HepG2 (cell line): ENCODE results near the gene STON1. TPM values are rescaled to one million over a fixed set of nuclear protein-coding genes. Genes with fewer than 3 reads are reported as not detected.

Experiments
- ATAC-seq: fragments of 200-7000 bp; cut with Tn5 transposase; 3 replicates; pipeline ENCODE4 v1.9.1; 2020; ENCODE audit warnings: mild to moderate bottlenecking, moderate library complexity
- BruUV-seq: library from RNA; stranded (reverse); fragments of 400-500 nt; replicated peaks from 2 replicates; lab custom pipeline; 2021; lab: Mats Ljungman, UMichigan
- CTCF ChIA-PET: fragments of 300-600 bp; formaldehyde crosslinking; extraction: SDS; loops from one replicate; lab custom pipeline; 2021; ENCODE audit warnings: low total read pairs, inconsistent platforms, low intra/inter-chr PET ratio; lab: Yijun Ruan, JAX
- POLR2A ChIA-PET: fragments of 350-600 bp; sonication (Branson Sonifier 250); formaldehyde crosslinking; loops from one replicate; lab custom pipeline; 2020; ENCODE audit warnings: antibody characterized with exemption, inconsistent platforms; lab: Yijun Ruan, JAX
- DNase-seq: peaks from one replicate; pipeline ENCODE4 v3.0.0-alpha.2; 2015; ENCODE audit warnings: low spot score
- FAIRE-seq: peaks from 3 replicates; lab custom pipeline; 2011; peaks lifted over from hg19 to GRCh38; lab: Jason Lieb, UNC
- H2AFZ ChIP-seq: one replicate; pipeline ENCODE4 v1.6.1; 2011; ENCODE audit warnings: low read length, inconsistent platforms
- H3K27ac ChIP-seq: fragments of 300-600 bp; 3 replicates; pipeline ENCODE4 v1.8.0; 2011; ENCODE audit warnings: mixed run types, mild to moderate bottlenecking, mixed read lengths, low read length, inconsistent platforms; ENCODE audit not compliant: insufficient read depth; ENCODE audit errors: extremely low read length
- H3K27me3 ChIP-seq, 2 experiments: fragments of 200-600 bp in 1 of 2; 2 replicates in 1 of 2; 3 replicates in 1 of 2; pipeline versions ENCODE4 v1.6.0 to v1.8.0; 2011; ENCODE audit warnings: low read length in 2 of 2, mild to moderate bottlenecking in 2 of 2, moderate library complexity in 2 of 2, inconsistent platforms in 1 of 2; ENCODE audit not compliant: insufficient read depth in 2 of 2, control insufficient read depth in 1 of 2
- H3K36me3 ChIP-seq, 2 experiments: fragments of 200-600 bp in 1 of 2; replicated peaks in 1 of 2; 2 replicates in 1 of 2; 3 replicates in 1 of 2; pipeline versions ENCODE4 v1.5.1 to v1.8.0; 2011; ENCODE audit warnings: low read length in 2 of 2, inconsistent platforms in 1 of 2; ENCODE audit not compliant: insufficient read depth in 2 of 2, control insufficient read depth in 1 of 2
- H3K4me1 ChIP-seq: 2 replicates; pipeline ENCODE4 v1.5.1; 2012; ENCODE audit warnings: low read length, inconsistent platforms; ENCODE audit not compliant: insufficient read depth
- H3K4me2 ChIP-seq: 2 replicates; pipeline ENCODE4 v1.6.0; 2011; ENCODE audit warnings: low read depth, low read length, inconsistent platforms
- H3K4me3 ChIP-seq, 3 experiments: fragments of 200-600 bp in 1 of 3; sonication (generic), shearing (Covaris generic) in 1 of 3; replicated peaks in 1 of 3; 2 replicates each; pipeline ENCODE4 v1.5.1; 2011 to 2016; ENCODE audit warnings: low read length in 3 of 3, inconsistent platforms in 2 of 3, low read depth in 2 of 3, mild to moderate bottlenecking in 2 of 3, control low read depth in 1 of 3, mixed read lengths in 1 of 3; ENCODE audit not compliant: insufficient read depth in 1 of 3
- H3K79me2 ChIP-seq: one replicate; pipeline ENCODE4 v1.6.1; 2011; ENCODE audit warnings: low read length, inconsistent platforms; ENCODE audit not compliant: insufficient read depth
- H3K9ac ChIP-seq: 2 replicates; pipeline ENCODE4 v1.6.0; 2011; ENCODE audit warnings: mild to moderate bottlenecking, low read depth, low read length, inconsistent platforms; ENCODE audit not compliant: insufficient read depth
- H3K9me3 ChIP-seq: 2 replicates; pipeline ENCODE4 v1.5.1; 2012; ENCODE audit warnings: mild to moderate bottlenecking, low read length
- H4K20me1 ChIP-seq: 2 replicates; pipeline ENCODE4 v1.6.0; 2011; ENCODE audit warnings: inconsistent platforms, mild to moderate bottlenecking, low read length, moderate library complexity; ENCODE audit not compliant: insufficient read depth
- AGO2 ChIP-seq: fragments of 200-400 bp; formaldehyde crosslinking; optimal IDR thresholded peaks from 2 replicates; pipeline ENCODE3; 2017; ENCODE audit warnings: mild to moderate bottlenecking, low read depth, low read length, moderate library complexity
- EHMT2 ChIP-seq: fragments of 200-600 bp; sonication (generic); IDR thresholded peaks from 2 replicates; pipeline ENCODE4 v1.7.0; 2017; ENCODE audit warnings: antibody characterized with exemption, low read depth, low read length, borderline replicate concordance
- KDM6A ChIP-seq: IDR thresholded peaks from 2 replicates; pipeline ENCODE4 v1.6.1; 2016; ENCODE audit warnings: low read depth
- MTF2 ChIP-seq: sonication (generic); formaldehyde crosslinking; IDR thresholded peaks from 2 replicates; pipeline ENCODE4 v1.5.0; 2020; ENCODE audit warnings: missing genetic modification reagents, borderline replicate concordance
- TCF7 ChIP-seq: sonication (generic); IDR thresholded peaks from 2 replicates; pipeline ENCODE4 v1.6.1; 2016; ENCODE audit warnings: antibody characterized with exemption, low read depth
- ZBED4 ChIP-seq: sonication (generic); formaldehyde crosslinking; IDR thresholded peaks from 2 replicates; pipeline ENCODE4 v1.4.0; 2020; ENCODE audit warnings: missing genetic modification reagents, borderline replicate concordance
- ZFP36L2 ChIP-seq: sonication (generic); formaldehyde crosslinking; IDR thresholded peaks from 2 replicates; pipeline ENCODE4 v1.4.0; 2020; ENCODE audit warnings: missing genetic modification reagents
- ZFP62 ChIP-seq: sonication (generic); formaldehyde crosslinking; IDR thresholded peaks from 2 replicates; pipeline ENCODE4 v1.4.0; 2020; ENCODE audit warnings: missing genetic modification reagents
- ZNF496 ChIP-seq: sonication (generic); formaldehyde crosslinking; IDR thresholded peaks from 2 replicates; pipeline ENCODE4 v1.8.1; 2023; ENCODE audit warnings: mild to moderate bottlenecking, moderate library complexity, missing genetic modification reagents; ENCODE audit not compliant: insufficient replicate concordance
- ZNF878 ChIP-seq: sonication (generic); formaldehyde crosslinking; IDR thresholded peaks from 2 replicates; pipeline ENCODE4 v1.8.1; 2023; ENCODE audit warnings: mild to moderate bottlenecking, missing genetic modification reagents, moderate library complexity
- WGBS: methylation state at CpG from one replicate; pipeline ENCODE4 v1.1.6; 2017; ENCODE audit warnings: low lambda C conversion rate; 5-methylcytosine and 5-hydroxymethylcytosine counted together
- in situ Hi-C: cut with HindIII; loops from 2 replicates; pipeline ENCODE4 v1.10.0; 2017; ENCODE audit warnings: low pct_unique_long_range_greater_than_20kb; ENCODE audit not compliant: extremely low pct_ligation_motif_present
- intact Hi-C: fragments of 100-400 bp; cut with micrococcal nuclease; formaldehyde crosslinking; loops from one replicate; pipeline ENCODE4 v1.10.0; 2022; ENCODE audit not compliant: unreplicated experiment
- polyA plus RNA-seq, 8 experiments: library from polyadenylated mRNA; depleted of rRNA in 3 of 8; stranded (reverse) in 7 of 8; unstranded in 1 of 8; fragments of >200 nt; fragmentation: Illumina TruSeq in 4 of 8; extraction: Trizol in 4 of 8; gene quantifications; 2 replicates each; pipeline versions ENCODE4 v1.2.1 to v1.2.3, GENCODE V29; 2011 to 2016; ENCODE audit warnings: low read depth in 4 of 8, missing spikeins in 1 of 8, mixed read lengths in 1 of 8; ENCODE audit not compliant: insufficient read depth in 1 of 8
- total RNA-seq, 5 experiments: library from RNA; depleted of rRNA; stranded (reverse); fragments of >200 nt; fragmentation: Illumina TruSeq; extraction: Trizol; gene quantifications; 2 replicates each; pipeline ENCODE4 v1.2.3, GENCODE V29; 2016; ENCODE audit warnings: low read depth in 1 of 5
- TF ChIP-seq, protein P1 (sequence below): IDR thresholded peaks from 2 replicates; pipeline ENCODE4 v1.6.1; 2016; ENCODE audit warnings: missing genetic modification reagents, missing compliant biosample characterization

The STON1 gene
- total and polyA plus RNA-seq, 2 of the 13 experiments (the other 11 are each of a cell fraction or from before 2014, with no cell fraction given) = 0.09 to 0.28 TPM

DNA sequence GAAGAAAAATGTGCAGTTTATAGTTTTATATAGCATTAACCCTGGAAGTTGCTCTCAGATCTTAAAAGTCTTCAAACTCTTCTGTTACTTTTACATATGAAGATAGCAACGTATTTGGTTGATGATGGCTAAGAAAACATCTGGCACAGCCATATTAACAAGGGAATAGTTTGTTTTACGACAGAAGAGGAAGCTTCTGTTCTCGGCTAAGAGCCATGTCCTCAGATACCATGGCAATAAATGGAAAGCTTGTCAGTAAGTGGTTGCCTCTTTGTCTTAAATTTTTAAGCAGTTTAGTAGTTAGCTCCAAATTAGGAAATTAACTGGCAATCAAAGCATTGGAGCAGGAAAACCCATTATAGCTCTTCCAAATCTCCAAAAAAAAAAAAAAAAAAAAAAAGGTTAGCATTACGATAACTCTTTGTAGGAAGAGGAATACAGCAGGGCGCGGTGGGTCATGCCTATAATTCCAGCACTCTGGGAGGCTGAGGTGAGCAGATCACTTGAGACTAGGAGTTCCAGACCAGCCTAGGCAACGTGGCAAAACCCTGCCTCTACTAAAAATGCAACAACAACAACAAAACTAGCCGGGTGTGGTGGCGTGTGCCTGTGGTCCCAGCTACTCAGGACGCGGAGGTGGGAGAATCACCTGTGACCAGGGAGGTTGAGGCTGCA lies 4.5 kb upstream of the STON1 start:
- H3K9ac ChIP-seq = no peak overlapping the region
- 88% methylated on average over 11 of the region's 11 CpGs for WGBS
- no peak overlapping the region for H2AFZ ChIP-seq
- 0 out of 5 replicates have a peak, but pooled peaks cover 0 to 2% of the 10 kb centered on the region in 2 experiments for H3K36me3 ChIP-seq
- no peak overlapping the region for H3K4me3 ChIP-seq
- 0 out of 2 replicates have a peak, but pooled peaks cover under 1% of the 10 kb centered on the region for H3K4me1 ChIP-seq
- H3K27me3 ChIP-seq = peaks cover 0 to under 1% of the 10 kb centered on the region in 2 experiments; a peak in 1 of 5 replicates
- no peaks in the 10 kb centered on the region for H4K20me1 ChIP-seq
- H3K27ac ChIP-seq = no peak overlapping the region
- no TSS peak for BruUV-seq
- no peak overlapping the region for H3K4me2 ChIP-seq
- FAIRE-seq (no peak), ATAC-seq (no peak), DNase-seq (no peak)
- no peaks in the 10 kb centered on the region for H3K79me2 ChIP-seq
- H3K9me3 ChIP-seq = no peaks in the 10 kb centered on the region
- CTCF ChIA-PET = no interaction called here
- no peak for TF ChIP-seq ZFP36L2
- in situ Hi-C loops (no loop called here), intact Hi-C loops (no loop called here)
- POLR2A ChIA-PET = interaction anchor here (0.9 kb wide), 1 partner anchor 74 kb away, joined by 3 read pairs; no protein-coding TSS in a partner anchor

DNA sequence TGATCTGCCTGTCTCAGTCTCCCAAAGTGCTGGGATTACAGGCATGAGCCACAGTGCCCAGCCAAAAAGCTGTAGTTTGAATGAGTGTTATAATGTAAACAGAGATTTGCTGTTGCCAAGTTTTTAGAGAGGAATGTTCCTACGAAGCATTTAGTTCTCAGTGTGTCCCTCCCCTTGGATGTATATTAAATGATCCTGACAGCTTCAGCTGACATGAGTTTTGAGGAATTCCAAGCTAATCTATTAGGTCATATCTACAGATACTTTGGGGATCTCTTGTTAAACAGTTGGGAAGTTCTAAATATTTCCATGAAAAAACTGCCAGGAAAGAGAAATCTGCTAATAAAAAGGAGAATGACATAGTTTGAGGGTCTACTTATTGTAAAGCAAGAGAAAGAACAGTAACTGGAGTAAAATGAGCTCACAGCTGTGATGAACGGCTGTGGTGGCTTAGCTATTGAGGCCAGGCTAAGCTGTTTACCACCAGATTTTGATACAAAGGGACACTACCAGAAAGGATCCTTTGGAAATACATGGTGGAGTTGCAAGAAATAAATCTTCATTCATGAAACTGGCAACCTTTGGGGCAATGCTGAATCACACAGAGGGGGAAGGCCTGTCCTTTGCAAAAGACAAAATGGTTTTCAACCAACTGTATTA lies 2.6 kb upstream of the STON1 start:
- BruUV-seq = no TSS peak
- Histone ChIP-seq H3K9ac (no peak overlapping the region), H3K9me3 (no peaks in the 10 kb centered on the region), H3K4me3 (no peak overlapping the region), H3K4me2 (no peak overlapping the region), H3K79me2 (no peaks in the 10 kb centered on the region)
- 81% methylated on average over 2 of the region's 2 CpGs for WGBS
- no peak for DNase-seq
- CTCF ChIA-PET = no interaction called here
- no peak for FAIRE-seq
- TF ChIP-seq AGO2 (no peak), ZNF496 (CRISPR knock-in tag) (no peak), KDM6A (no peak), TCF7 (no peak), ZBED4 (CRISPR knock-in tag) (no peak), EHMT2 (no peak), ZFP62 (CRISPR knock-in tag) (no peak), MTF2 (no peak), ZNF878 (CRISPR knock-in tag) (no peak)
- TF ChIP-seq, protein P1, sequence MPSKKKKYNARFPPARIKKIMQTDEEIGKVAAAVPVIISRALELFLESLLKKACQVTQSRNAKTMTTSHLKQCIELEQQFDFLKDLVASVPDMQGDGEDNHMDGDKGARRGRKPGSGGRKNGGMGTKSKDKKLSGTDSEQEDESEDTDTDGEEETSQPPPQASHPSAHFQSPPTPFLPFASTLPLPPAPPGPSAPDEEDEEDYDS (CRISPR knock-in tag) = no peak
- TF ChIP-seq, all 625 proteins: peak for 0
- Histone ChIP-seq H3K4me1 (peaks cover 10% of the 10 kb centered on the region), H4K20me1 (no peaks in the 10 kb centered on the region), H3K36me3 (no peaks in the 10 kb centered on the region), H3K27me3 (peaks cover 0 to 4% of the 10 kb centered on the region in 2 experiments; a peak in 2 of 5 replicates), H3K27ac (no peak overlapping the region), H2AFZ (no peak overlapping the region)
- no peak for ATAC-seq
- intact Hi-C loops (no loop called here), in situ Hi-C loops (no loop called here)
- POLR2A ChIA-PET = no interaction called here
